Measurements from ENCODE around the gene ZNF610. TPM values are rescaled to one million over a fixed set of nuclear protein-coding genes. Genes with fewer than 3 reads are reported as not detected.

ZNF610 gene
- total RNA-seq, 1 donor from 2014 or later: 5.7 TPM

GRCh38 chr19:52366414-52366824, 30.4 kb downstream of the ZNF610 start:
- peaks cover 37% of the 10 kb centered on the region for H3K9me3 ChIP-seq (ENCODE audit: insufficient read depth, low read depth, low read length)
- H3K4me3 Mint-ChIP-seq (ENCODE audit: unreplicated experiment): no peak overlapping the region
- peaks cover 9% of the 10 kb centered on the region for H3K79me2 ChIP-seq (ENCODE audit: insufficient read depth, low read length)
- H3K36me3 Mint-ChIP-seq (ENCODE audit: low read depth, unreplicated experiment): peaks cover 58% of the 10 kb centered on the region
- no peak overlapping the region for H2AFZ ChIP-seq (ENCODE audit: low read depth, low read length)
- no peaks in the 10 kb centered on the region for H4K20me1 ChIP-seq (ENCODE audit: insufficient read depth, low read length)
- no peak overlapping the region for H3K27ac ChIP-seq (ENCODE audit: low read depth, low read length)
- H3K27ac Mint-ChIP-seq (ENCODE audit: unreplicated experiment): no peak overlapping the region
- H3K36me3 ChIP-seq (ENCODE audit: insufficient read depth, low read length): no peaks in the 10 kb centered on the region
- no peak overlapping the region for H3K9ac ChIP-seq (ENCODE audit: low read length)
- H3K4me3 ChIP-seq (ENCODE audit: insufficient read depth, low read depth, low read length): no peak overlapping the region
- no peak for TF ChIP-seq CTCF (IDR thresholded peaks at IDR 0.05; ENCODE audit: insufficient read depth, low read depth, low read length)
- TF ChIP-seq EZH2 (IDR thresholded peaks at IDR 0.05; ENCODE audit: insufficient read depth, low read length): no peak
- FAIRE-seq (no peak), DNase-seq (ENCODE audit: low read depth) (no peak)
- peaks cover 67% of the 10 kb centered on the region for H3K9me3 Mint-ChIP-seq (ENCODE audit: unreplicated experiment)
- no peaks in the 10 kb centered on the region for H3K27me3 ChIP-seq (ENCODE audit: insufficient read depth, low read length)
- no peaks in the 10 kb centered on the region for H3K4me1 ChIP-seq (ENCODE audit: insufficient read depth, low read length)
- H3K4me1 Mint-ChIP-seq (ENCODE audit: low read depth, unreplicated experiment): no peaks in the 10 kb centered on the region
- H3K4me2 ChIP-seq (ENCODE audit: low read length): no peak overlapping the region
- no peaks in the 10 kb centered on the region for H3K27me3 Mint-ChIP-seq (ENCODE audit: low read depth, unreplicated experiment)

- Histone ChIP-seq H3K27me3 (ENCODE audit: insufficient read depth, low read length) (no peaks in the 10 kb centered on the region), H3K79me2 (ENCODE audit: insufficient read depth, low read length) (peaks cover 12% of the 10 kb centered on the region), H3K27ac (ENCODE audit: low read depth, low read length) (peak within 1 kb of the TSS; percentile 98), H3K4me1 (ENCODE audit: insufficient read depth, low read length) (no peaks in the 10 kb centered on the region), H3K36me3 (ENCODE audit: insufficient read depth, low read length) (peaks cover 10% of the 10 kb centered on the region), H3K4me2 (ENCODE audit: low read length) (peak within 1 kb of the TSS; percentile 92), H4K20me1 (ENCODE audit: insufficient read depth, low read length) (no peaks in the 10 kb centered on the region), H3K9ac (ENCODE audit: low read length) (peak within 1 kb of the TSS; percentile 95), H3K4me3 (ENCODE audit: insufficient read depth, low read depth, low read length) (peak within 1 kb of the TSS; percentile 96), H2AFZ (ENCODE audit: low read depth, low read length) (peak within 1 kb of the TSS; percentile 74), H3K9me3 (ENCODE audit: insufficient read depth, low read depth, low read length) (peaks cover 29% of the 10 kb centered on the region)
- H3K4me3 Mint-ChIP-seq (ENCODE audit: unreplicated experiment): peak within 1 kb of the TSS; percentile 89
- TF ChIP-seq EZH2 (IDR thresholded peaks at IDR 0.05; ENCODE audit: insufficient read depth, low read length): no peak
- no peak for TF ChIP-seq CTCF (IDR thresholded peaks at IDR 0.05; ENCODE audit: insufficient read depth, low read depth, low read length)
- no peaks in the 10 kb centered on the region for H3K27me3 Mint-ChIP-seq (ENCODE audit: low read depth, unreplicated experiment)
- DNase-seq (ENCODE audit: low read depth) (peak; percentile 81), FAIRE-seq (no peak)
- H3K27ac Mint-ChIP-seq (ENCODE audit: unreplicated experiment): peak within 1 kb of the TSS; percentile 99
- H3K36me3 Mint-ChIP-seq (ENCODE audit: low read depth, unreplicated experiment): peaks cover 55% of the 10 kb centered on the region
- peaks cover 56% of the 10 kb centered on the region for H3K9me3 Mint-ChIP-seq (ENCODE audit: unreplicated experiment)
- no peaks in the 10 kb centered on the region for H3K4me1 Mint-ChIP-seq (ENCODE audit: low read depth, unreplicated experiment)
These were observed 33.7 kb downstream of the ZNF610 start, which contains the start of gene ZNF880 for GRCh38 chr19:52369559-52370340. ZNF880 (plus strand) TSS chr19:52369923; CDS start chr19:52369966, 43 bp downstream.

GRCh38 chr19:52370341-52370710, 34.3 kb downstream of the ZNF610 start:
- Histone ChIP-seq H3K4me1 (ENCODE audit: insufficient read depth, low read length) (no peaks in the 10 kb centered on the region), H3K36me3 (ENCODE audit: insufficient read depth, low read length) (peaks cover 11% of the 10 kb centered on the region), H3K9me3 (ENCODE audit: insufficient read depth, low read depth, low read length) (peaks cover 24% of the 10 kb centered on the region), H3K79me2 (ENCODE audit: insufficient read depth, low read length) (peaks cover 12% of the 10 kb centered on the region), H3K27me3 (ENCODE audit: insufficient read depth, low read length) (no peaks in the 10 kb centered on the region), H3K27ac (ENCODE audit: low read depth, low read length) (peak overlapping the region; percentile 98), H3K9ac (ENCODE audit: low read length) (peak overlapping the region; percentile 95), H2AFZ (ENCODE audit: low read depth, low read length) (peak overlapping the region; percentile 74), H3K4me2 (ENCODE audit: low read length) (peak overlapping the region; percentile 92), H3K4me3 (ENCODE audit: insufficient read depth, low read depth, low read length) (peak overlapping the region; percentile 96), H4K20me1 (ENCODE audit: insufficient read depth, low read length) (no peaks in the 10 kb centered on the region)
- Mint-ChIP-seq H3K27ac (ENCODE audit: unreplicated experiment) (peak overlapping the region; percentile 99), H3K4me1 (ENCODE audit: low read depth, unreplicated experiment) (no peaks in the 10 kb centered on the region), H3K27me3 (ENCODE audit: low read depth, unreplicated experiment) (no peaks in the 10 kb centered on the region), H3K4me3 (ENCODE audit: unreplicated experiment) (peak overlapping the region; percentile 89), H3K36me3 (ENCODE audit: low read depth, unreplicated experiment) (peaks cover 54% of the 10 kb centered on the region), H3K9me3 (ENCODE audit: unreplicated experiment) (peaks cover 54% of the 10 kb centered on the region)
- FAIRE-seq (no peak), DNase-seq (ENCODE audit: low read depth) (no peak)
- TF ChIP-seq CTCF (IDR thresholded peaks at IDR 0.05; ENCODE audit: insufficient read depth, low read depth, low read length): no peak
- no peak for TF ChIP-seq EZH2 (IDR thresholded peaks at IDR 0.05; ENCODE audit: insufficient read depth, low read length)
